GM19468 (cell line): ENCODE data around the gene TCF20.

Experiments used
- ATAC-seq: cut with Tn5 transposase; IDR thresholded peaks from one replicate; pipeline ENCODE4 v1.9.1; 2021; ENCODE audit warnings: mild to moderate bottlenecking, moderate library complexity, moderate number of reproducible peaks; ENCODE audit not compliant: unreplicated experiment; ENCODE audit errors: extremely low read depth

Gene TCF20

GRCh38 chr22:42268852-42269410 is 1.5 kb downstream of the TCF20 start:
- ATAC-seq, result no peak

GRCh38 chr22:42265321-42265720 is 5.1 kb downstream of the TCF20 start:
- no peak for ATAC-seq

DNA sequence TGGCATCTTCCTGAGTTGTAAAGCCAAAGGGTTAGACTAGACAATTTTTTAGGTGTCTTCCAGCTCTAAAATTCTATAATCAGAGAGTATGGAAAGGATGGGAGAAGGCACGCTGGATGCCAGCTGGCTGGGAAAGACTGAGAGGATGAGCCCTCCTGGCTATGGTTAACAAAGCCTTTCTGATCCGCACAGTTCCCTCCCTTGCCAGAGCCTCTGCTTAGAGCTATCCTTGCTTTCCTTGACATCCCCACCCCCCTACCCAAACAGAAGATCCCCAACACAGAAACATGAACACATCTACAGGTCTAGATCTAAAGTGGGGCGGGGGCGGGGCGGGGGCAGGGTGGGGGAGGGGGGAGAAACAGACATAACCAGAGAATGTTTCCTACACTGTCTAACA is 6.5 kb downstream of the TCF20 start:
- ATAC-seq, result no peak

DNA sequence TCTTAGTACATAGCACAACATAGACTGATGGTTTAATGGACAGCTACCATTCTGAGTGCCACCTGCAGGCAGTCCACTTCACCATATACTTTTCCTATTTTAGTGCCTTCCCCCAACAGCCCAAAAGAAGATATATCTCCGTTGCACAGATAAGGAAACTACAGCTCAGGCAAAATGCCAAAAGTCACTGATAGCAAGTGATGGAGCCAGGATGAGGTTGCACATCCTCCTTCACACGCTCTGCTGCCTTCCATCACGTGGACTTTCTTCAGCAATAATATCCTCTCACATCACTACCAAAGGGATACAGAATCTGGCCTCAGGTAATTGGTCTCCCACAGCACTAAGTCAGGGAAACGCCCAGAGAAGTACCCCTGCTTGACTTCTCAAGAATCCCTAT is 7.5 kb downstream of the TCF20 start:
- ATAC-seq, result no peak

- no peak for ATAC-seq
These were observed 9.2 kb downstream of the TCF20 start for GRCh38 chr22:42261296-42261695.

DNA sequence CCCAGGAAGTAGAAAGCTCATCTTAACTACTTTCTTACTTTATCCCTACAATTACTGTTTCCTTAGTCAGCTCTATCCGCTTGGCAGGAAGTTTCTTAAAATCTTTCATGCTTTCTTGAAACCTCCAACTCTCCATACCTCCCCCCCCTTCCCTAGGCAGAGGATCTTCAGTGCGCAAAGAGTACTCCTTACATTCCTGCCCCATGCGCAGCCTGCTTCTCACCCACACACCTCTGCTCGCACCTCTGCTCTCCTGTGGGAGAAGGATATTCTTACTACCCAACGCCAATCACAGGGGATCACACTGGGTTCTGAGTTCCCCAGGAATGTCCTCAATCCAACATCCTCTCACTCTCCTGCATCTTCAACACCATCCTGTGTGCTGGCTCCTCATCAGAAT is 12.3 kb downstream of the TCF20 start:
- ATAC-seq, result no peak

DNA sequence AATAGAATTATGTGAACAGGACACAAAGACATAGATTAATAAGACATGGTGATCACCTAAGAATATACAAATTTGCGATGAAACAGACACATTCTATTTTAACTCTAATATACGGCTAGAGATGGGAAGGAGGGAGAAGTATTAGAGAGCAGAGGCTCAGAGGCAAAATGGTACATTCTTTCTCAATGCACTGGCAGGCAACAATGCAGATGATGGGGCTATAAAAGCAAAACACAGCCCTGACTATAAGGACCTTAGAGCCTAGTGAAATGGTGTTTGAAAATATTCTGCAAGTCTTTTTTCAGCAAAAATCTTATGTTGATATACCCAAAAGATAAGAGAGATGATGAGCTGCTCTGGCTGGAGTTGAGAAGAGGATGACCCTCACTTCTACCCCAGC is 13.1 kb downstream of the TCF20 start:
- no peak for ATAC-seq

GRCh38 chr22:42256930-42257329 is 13.5 kb downstream of the TCF20 start:
- no peak for ATAC-seq

- no peak for ATAC-seq
These were observed 14.2 kb downstream of the TCF20 start for GRCh38 chr22:42256220-42256619.

DNA sequence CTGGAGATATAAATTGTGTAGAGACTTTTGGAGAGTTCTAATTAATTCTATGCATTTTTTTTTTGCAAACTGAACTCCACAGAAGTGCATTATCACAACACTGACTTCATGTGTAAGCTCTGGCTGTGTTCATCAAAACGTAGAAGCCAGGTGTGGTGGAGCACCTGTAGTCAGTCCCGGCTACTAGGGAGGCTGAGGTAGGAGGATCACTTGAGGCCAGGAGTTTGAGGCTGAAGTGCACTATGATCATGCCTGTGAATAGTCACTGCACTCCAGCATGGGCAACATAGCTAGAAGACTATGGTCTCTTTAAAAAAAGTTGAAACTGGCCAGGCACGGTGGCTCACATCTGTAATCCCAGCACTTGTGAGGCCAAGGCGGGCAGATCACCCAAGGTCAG is 20.6 kb downstream of the TCF20 start:
- ATAC-seq, result no peak

- ATAC-seq, result no peak
These were observed 21.5 kb downstream of the TCF20 start for GRCh38 chr22:42248995-42249394.

DNA sequence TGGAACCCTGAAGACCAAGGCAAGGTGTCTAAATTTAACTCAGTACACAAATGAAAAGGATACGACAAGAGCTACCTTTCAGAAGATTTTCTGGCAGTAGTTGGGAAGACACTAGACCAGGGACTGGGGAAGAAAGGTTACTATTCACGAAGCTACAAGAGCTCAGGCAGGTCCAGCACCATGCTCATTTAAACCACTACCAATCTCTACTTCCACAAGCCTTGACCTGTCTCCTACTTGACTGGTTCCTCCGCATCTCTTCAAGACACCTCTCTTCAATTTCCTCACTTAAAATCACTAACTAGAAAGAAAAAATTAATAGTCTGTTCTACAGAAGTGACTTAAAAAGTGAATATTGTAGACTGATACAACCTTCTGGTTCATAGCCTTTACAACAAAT is 22.9 kb downstream of the TCF20 start:
- ATAC-seq, result no peak

- ATAC-seq, result no peak
These were observed 26.7 kb downstream of the TCF20 start for GRCh38 chr22:42243802-42244060.

- ATAC-seq, result no peak
These were observed 33.6 kb downstream of the TCF20 start for GRCh38 chr22:42236848-42237247.

DNA sequence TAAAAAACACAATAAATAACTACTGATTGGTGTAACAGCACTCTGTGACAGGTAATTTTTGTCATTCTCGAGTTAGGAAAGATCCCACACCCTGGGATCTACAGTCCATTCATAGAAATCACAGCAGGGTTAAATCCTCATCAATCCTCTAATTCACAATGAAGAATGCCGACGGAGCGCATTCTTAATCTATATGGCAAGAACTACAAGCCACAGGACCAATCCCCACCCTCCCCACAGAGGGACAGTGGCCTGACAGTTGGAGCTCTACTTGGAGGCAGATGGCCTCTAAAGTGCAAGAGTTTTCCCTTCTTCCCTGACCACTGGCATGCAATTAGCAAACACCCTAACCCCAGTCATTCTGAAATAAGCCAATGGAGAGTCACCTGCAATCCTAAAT is 34.2 kb downstream of the TCF20 start:
- ATAC-seq, result no peak

GRCh38 chr22:42233879-42234278 is 36.6 kb downstream of the TCF20 start:
- no peak for ATAC-seq

- ATAC-seq, result no peak
These were observed 38.5 kb downstream of the TCF20 start for GRCh38 chr22:42231929-42232328.

DNA sequence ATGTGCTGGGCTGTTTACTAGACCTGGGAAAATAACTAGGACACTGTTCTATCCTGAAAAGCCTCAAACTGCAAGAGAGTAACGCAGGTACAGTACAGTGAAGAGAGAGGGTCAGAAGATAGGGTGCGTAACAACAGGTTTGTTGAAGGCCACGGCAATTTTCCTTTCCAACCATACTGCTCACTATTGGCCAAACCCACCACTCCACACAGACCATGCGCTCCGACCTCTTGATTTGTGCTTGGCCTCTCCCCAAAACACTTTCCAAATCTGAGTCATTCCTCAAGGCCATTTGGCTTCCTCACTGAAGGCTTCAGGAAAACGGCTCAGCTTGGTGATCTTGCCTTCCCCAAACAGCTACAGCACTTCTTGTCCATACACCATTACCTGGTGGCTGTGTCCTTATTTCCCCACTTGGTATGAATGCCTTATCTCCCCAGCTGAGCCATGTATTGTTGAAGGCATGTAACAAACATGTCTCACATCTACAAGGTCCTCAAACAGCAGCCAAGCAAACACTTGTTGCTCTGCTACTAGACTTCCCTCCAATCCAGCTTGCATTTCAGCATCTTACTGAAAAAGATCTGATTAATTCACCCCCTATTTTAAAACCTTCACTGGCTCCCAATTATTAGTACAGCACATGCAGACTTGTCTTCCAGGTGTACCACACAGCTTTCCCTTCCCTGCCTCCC is 40.9 kb downstream of the TCF20 start:
- no peak for ATAC-seq

- ATAC-seq, result no peak
These were observed 42.0 kb downstream of the TCF20 start for GRCh38 chr22:42228483-42228882.

DNA sequence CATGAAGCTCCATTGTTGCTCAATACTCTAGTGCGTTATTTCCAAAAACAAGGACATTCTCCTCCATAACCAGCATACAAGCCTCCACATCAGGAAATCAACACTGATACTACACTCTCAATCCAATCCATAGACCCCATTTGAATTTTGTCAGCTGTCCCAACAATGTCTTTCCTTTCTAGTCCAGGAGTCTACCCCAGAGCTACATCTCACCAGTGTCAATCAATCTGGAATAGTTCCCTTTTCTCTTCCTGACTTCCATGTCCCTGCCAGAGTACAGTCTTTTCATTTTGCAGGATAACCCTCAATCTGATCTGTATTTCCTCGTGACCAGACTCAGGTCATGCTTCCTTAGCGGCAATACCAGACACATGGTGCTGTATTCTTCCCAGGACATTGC is 43.0 kb downstream of the TCF20 start:
- no peak for ATAC-seq

- ATAC-seq, result no peak
These were observed 44.6 kb downstream of the TCF20 start for GRCh38 chr22:42225841-42226240.

GRCh38 chr22:42222140-42222539 is 48.3 kb downstream of the TCF20 start:
- ATAC-seq, result no peak
